Hepatocyte (in vitro differentiated cells): ENCODE results near the gene HIP1. TPM values are rescaled to one million over a fixed set of nuclear protein-coding genes. Genes with fewer than 3 reads are reported as not detected.
"Not testable (repeated sequence)": the region's sequence is repeated elsewhere in the genome, so short reads cannot be mapped to it uniquely, and the experiment has no call there.

Source experiments
- DNase-seq: peaks from one replicate; pipeline ENCODE4 v3.0.0-alpha.2; 2016; ENCODE audit warnings: low spot score
- H2AFZ ChIP-seq: fragments of 200-600 bp; sonication (generic); 2 replicates; pipeline ENCODE4 v1.6.0; 2016; ENCODE audit warnings: antibody characterized with exemption, mild to moderate bottlenecking
- H3K27ac ChIP-seq: fragments of 200-600 bp; sonication (generic); 2 replicates; pipeline ENCODE4 v1.5.1; 2016; ENCODE audit warnings: mild to moderate bottlenecking
- H3K27me3 ChIP-seq: fragments of 200-600 bp; sonication (generic); 2 replicates; pipeline ENCODE4 v1.6.1; 2016
- H3K36me3 ChIP-seq: fragments of 200-600 bp; sonication (generic); replicated peaks from 2 replicates; pipeline ENCODE4 v1.5.1; 2016; ENCODE audit warnings: low read depth; ENCODE audit not compliant: insufficient read depth
- H3K4me1 ChIP-seq: fragments of 200-600 bp; sonication (generic); 2 replicates; pipeline ENCODE4 v1.5.1; 2016; ENCODE audit warnings: mild to moderate bottlenecking, moderate library complexity; ENCODE audit not compliant: insufficient read depth
- H3K4me2 ChIP-seq: fragments of 200-600 bp; sonication (generic); 2 replicates; pipeline ENCODE4 v1.6.0; 2016
- H3K4me3 ChIP-seq: fragments of 200-600 bp; sonication (generic); 2 replicates; pipeline ENCODE4 v1.5.1; 2016; ENCODE audit warnings: mild to moderate bottlenecking
- H3K79me2 ChIP-seq: fragments of 200-600 bp; sonication (generic); 2 replicates; pipeline ENCODE4 v1.6.0; 2017; ENCODE audit warnings: mild to moderate bottlenecking
- H3K9me2 ChIP-seq: fragments of 200-600 bp; sonication (generic); replicated peaks from 2 replicates; pipeline ENCODE4 v1.6.0; 2017; ENCODE audit warnings: mild to moderate bottlenecking; ENCODE audit not compliant: insufficient read depth
- H3K9me3 ChIP-seq: fragments of 200-600 bp; sonication (generic); 2 replicates; pipeline ENCODE4 v1.5.1; 2016; ENCODE audit warnings: low read depth, mild to moderate bottlenecking
- H4K20me1 ChIP-seq: fragments of 200-600 bp; sonication (generic); 2 replicates; pipeline ENCODE4 v1.6.0; 2016; ENCODE audit warnings: mild to moderate bottlenecking; ENCODE audit not compliant: insufficient read depth, poor library complexity, severe bottlenecking
- EZH2 ChIP-seq: fragments of 200-600 bp; sonication (generic); IDR thresholded peaks from 2 replicates; pipeline ENCODE4 v1.6.1; 2016; ENCODE audit warnings: antibody characterized with exemption, mild to moderate bottlenecking, borderline replicate concordance
- EZH2phosphoT487 ChIP-seq: fragments of 200-600 bp; sonication (generic); IDR thresholded peaks from one replicate; pipeline ENCODE4 v1.6.1; 2018; ENCODE audit warnings: antibody characterized with exemption, mild to moderate bottlenecking, low read depth, moderate library complexity; ENCODE audit not compliant: unreplicated experiment, severe bottlenecking
- whole genome bisulfite sequencing: methylation state at CpG from one replicate; pipeline ENCODE4 v1.1.6; 2016; ENCODE audit warnings: low lambda C conversion rate; ENCODE audit errors: missing lambda C conversion rate; 5-methylcytosine and 5-hydroxymethylcytosine counted together
- polyA plus RNA-seq: library from polyadenylated mRNA; unstranded; fragments of >200 nt; fragmentation: Nextera tagmentation; extraction: Ambion mirVana; gene quantifications from 2 replicates; pipeline ENCODE4 v1.2.1, GENCODE V29; 2016
- total RNA-seq: library from RNA; depleted of rRNA; stranded (reverse); fragments of >200 nt; gene quantifications from 2 replicates; pipeline ENCODE4 v1.2.3, GENCODE V29; 2014
- TF ChIP-seq, protein P1 (sequence below): fragments of 200-600 bp; sonication (generic); IDR thresholded peaks from 2 replicates; pipeline ENCODE4 v1.5.1; 2016; ENCODE audit warnings: antibody characterized with exemption, mild to moderate bottlenecking; ENCODE audit not compliant: poor library complexity

Gene HIP1
- total and polyA plus RNA-seq, 2 experiments from 2014 or later: 8.3 to 14.5 TPM

- H3K4me1 ChIP-seq: no peaks in the 10 kb centered on the region
- no peak for DNase-seq
- no peaks in the 10 kb centered on the region for H3K27me3 ChIP-seq
- no peak overlapping the region for H3K27ac ChIP-seq
- no peaks in the 10 kb centered on the region for H4K20me1 ChIP-seq
- no peaks in the 10 kb centered on the region for H3K79me2 ChIP-seq
- H3K36me3 ChIP-seq: no peaks in the 10 kb centered on the region
- WGBS: 83% methylated on average over 4 of the region's 4 CpGs
- TF ChIP-seq, protein P1, sequence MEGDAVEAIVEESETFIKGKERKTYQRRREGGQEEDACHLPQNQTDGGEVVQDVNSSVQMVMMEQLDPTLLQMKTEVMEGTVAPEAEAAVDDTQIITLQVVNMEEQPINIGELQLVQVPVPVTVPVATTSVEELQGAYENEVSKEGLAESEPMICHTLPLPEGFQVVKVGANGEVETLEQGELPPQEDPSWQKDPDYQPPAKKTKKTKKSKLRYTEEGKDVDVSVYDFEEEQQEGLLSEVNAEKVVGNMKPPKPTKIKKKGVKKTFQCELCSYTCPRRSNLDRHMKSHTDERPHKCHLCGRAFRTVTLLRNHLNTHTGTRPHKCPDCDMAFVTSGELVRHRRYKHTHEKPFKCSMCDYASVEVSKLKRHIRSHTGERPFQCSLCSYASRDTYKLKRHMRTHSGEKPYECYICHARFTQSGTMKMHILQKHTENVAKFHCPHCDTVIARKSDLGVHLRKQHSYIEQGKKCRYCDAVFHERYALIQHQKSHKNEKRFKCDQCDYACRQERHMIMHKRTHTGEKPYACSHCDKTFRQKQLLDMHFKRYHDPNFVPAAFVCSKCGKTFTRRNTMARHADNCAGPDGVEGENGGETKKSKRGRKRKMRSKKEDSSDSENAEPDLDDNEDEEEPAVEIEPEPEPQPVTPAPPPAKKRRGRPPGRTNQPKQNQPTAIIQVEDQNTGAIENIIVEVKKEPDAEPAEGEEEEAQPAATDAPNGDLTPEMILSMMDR: no peak
- no peak for TF ChIP-seq EZH2
- TF ChIP-seq EZH2phosphoT487: no peak
- no peaks in the 10 kb centered on the region for H3K9me2 ChIP-seq
- no peak overlapping the region for H3K4me2 ChIP-seq
- H2AFZ ChIP-seq: no peak overlapping the region
- no peak overlapping the region for H3K4me3 ChIP-seq
- H3K9me3 ChIP-seq: no peaks in the 10 kb centered on the region
Measured at GRCh38 chr7:75722373-75722772, 16.4 kb downstream of the HIP1 start.

DNA sequence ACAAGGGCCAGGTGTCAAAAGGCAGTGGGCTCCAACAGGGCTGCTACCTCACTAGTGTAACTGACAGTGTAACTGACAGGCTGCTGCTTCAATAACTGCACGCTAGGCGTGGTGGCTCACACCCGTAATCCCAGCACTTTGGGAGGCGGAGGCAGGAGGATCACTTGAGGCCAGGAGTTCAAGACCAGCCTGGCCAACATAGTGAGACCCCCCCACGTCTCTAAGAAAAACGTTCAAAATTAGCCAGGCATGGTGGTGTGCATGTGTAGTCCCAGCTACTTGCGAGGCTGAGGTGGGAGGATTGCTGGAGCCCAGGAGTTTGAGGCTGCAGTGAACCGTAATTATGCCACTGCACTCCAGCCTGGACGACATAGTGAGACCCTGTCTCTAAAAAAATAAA is 16.8 kb downstream of the HIP1 start:
- H3K4me2 ChIP-seq, DNase-seq, H3K79me2 ChIP-seq, H4K20me1 ChIP-seq, H3K9me3 ChIP-seq, H3K27ac ChIP-seq, H2AFZ ChIP-seq, H3K9me2 ChIP-seq, H3K4me1 ChIP-seq, H3K27me3 ChIP-seq, H3K36me3 ChIP-seq, H3K4me3 ChIP-seq: not testable (repeated sequence)
- 98% methylated on average over 9 of the region's 9 CpGs for WGBS

DNA sequence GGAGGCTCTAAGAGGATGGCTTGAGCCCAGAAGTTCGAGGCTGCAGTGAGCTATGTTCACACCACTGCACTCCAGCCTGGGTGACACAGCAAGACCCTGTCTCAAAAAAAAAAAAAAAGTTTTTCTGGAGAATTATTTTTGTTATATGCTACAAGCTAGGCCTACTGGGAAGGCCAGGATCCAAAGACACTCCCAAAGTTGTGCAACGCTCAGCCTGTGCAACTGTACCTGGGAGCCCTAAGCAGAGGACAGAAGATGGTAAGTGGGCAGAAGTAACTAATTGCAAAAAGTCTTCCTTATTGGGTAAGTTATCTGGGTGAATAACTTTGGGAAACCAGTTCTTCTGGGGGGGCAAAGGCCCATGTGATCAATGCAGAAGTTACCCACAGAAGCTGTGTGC is 17.3 kb downstream of the HIP1 start:
- TF ChIP-seq, protein P1: no peak
- TF ChIP-seq EZH2phosphoT487: no peak
- TF ChIP-seq EZH2: no peak
- no peaks in the 10 kb centered on the region for H3K9me3 ChIP-seq
- 98% methylated on average over 2 of the region's 2 CpGs for WGBS

DNA sequence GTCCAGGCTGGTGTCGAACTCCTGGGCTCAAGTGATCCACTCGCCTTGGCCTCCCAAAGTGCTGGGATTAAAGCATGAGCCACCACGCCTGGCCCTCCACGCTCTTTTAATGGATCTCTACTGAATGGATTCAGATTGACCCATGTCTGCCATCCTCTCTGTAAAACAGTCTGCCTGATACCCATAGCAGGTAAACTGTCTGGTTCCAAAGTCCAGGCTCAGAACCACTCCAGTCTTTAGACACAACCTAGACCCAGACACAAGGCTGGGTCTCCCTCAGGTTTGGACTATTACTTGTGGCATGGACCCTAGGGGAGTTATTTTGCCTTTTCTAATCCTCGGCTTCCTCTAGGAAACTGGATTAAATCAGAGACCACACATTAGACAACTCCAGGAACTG is 19.1 kb downstream of the HIP1 start:
- 92% methylated on average over 5 of the region's 5 CpGs for WGBS
- Histone ChIP-seq H3K4me2 (no peak overlapping the region), H2AFZ (no peak overlapping the region), H3K79me2 (no peaks in the 10 kb centered on the region), H3K9me2 (no peaks in the 10 kb centered on the region), H3K27ac (no peak overlapping the region), H3K4me1 (no peaks in the 10 kb centered on the region), H3K36me3 (no peaks in the 10 kb centered on the region), H4K20me1 (no peaks in the 10 kb centered on the region), H3K27me3 (no peaks in the 10 kb centered on the region), H3K9me3 (no peaks in the 10 kb centered on the region), H3K4me3 (no peak overlapping the region)
- no peak for DNase-seq
- TF ChIP-seq EZH2 (no peak), EZH2phosphoT487 (no peak)
- TF ChIP-seq, protein P1: no peak

More for the DNA sequence above, 17.3 kb downstream of the HIP1 start:
- Histone ChIP-seq H3K27me3 (no peaks in the 10 kb centered on the region), H3K36me3 (no peaks in the 10 kb centered on the region), H2AFZ (no peak overlapping the region), H3K4me1 (no peaks in the 10 kb centered on the region), H3K4me2 (no peak overlapping the region), H3K27ac (no peak overlapping the region), H4K20me1 (no peaks in the 10 kb centered on the region), H3K79me2 (no peaks in the 10 kb centered on the region), H3K4me3 (no peak overlapping the region), H3K9me2 (no peaks in the 10 kb centered on the region)
- no peak for DNase-seq
